Measurements from ENCODE around the gene PLS3. TPM values are rescaled to one million over a fixed set of nuclear protein-coding genes. Genes with fewer than 3 reads are reported as not detected.

The PLS3 gene
- total RNA-seq, 3 donors from 2014 or later: 9.7 to 33.0 (median 27.5) TPM

GRCh38 chrX:115696939-115697338 is 136.0 kb downstream of the PLS3 start:
- no peak for DNase-seq
- Histone ChIP-seq H3K4me3 (no peak overlapping the region), H3K9me3 (no peaks in the 10 kb centered on the region), H3K4me1 (ENCODE audit: low read depth) (no peaks in the 10 kb centered on the region), H3K36me3 (ENCODE audit: low read depth) (no peaks in the 10 kb centered on the region)
- no peak for ATAC-seq
- TF ChIP-seq CTCF (IDR thresholded peaks at IDR 0.05): no peak
- intact Hi-C loops (cut with DNase I, micrococcal nuclease): no loop called here

GRCh38 chrX:115697806-115698205 is 136.8 kb downstream of the PLS3 start:
- intact Hi-C loops (cut with DNase I, micrococcal nuclease): no loop called here

More at GRCh38 chrX:115697806-115698205, 136.8 kb downstream of the PLS3 start:
- TF ChIP-seq CTCF (IDR thresholded peaks at IDR 0.05): no peak
- H3K36me3 ChIP-seq (ENCODE audit: low read depth): no peaks in the 10 kb centered on the region
- H3K4me1 ChIP-seq (ENCODE audit: low read depth): no peaks in the 10 kb centered on the region
- no peaks in the 10 kb centered on the region for H3K9me3 ChIP-seq
- DNase-seq (no peak), ATAC-seq (no peak)
- H3K4me3 ChIP-seq: no peak overlapping the region
